Raji (cell line): ENCODE data around the gene ARMH4.

Experiments
- POLR2A ChIP-seq: IDR thresholded peaks from 2 replicates; pipeline ENCODE4 v1.6.1; 2011; ENCODE audit warnings: low read depth, low read length, control low read depth; ENCODE audit not compliant: insufficient read depth

The ARMH4 gene

DNA sequence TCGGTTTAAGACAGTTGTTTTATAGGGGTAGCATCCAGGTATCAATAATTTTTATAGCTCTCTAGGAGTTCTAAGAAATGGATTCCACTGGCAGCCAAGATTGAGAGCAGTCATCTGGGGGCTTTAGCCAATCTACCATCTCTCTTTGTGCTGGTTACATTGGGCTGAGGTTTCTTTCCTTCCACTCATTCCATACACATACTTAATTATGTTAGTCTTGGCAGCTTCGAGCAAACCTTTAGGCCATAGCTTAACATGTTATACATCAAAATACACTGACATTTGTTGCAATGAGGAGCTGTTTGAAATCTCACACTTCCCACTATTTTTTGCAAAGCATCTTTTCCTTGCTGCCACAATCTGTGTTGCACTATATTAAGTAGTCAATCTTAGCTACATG lies 63.1 kb downstream of the ARMH4 start:
- TF ChIP-seq POLR2A: no peak

DNA sequence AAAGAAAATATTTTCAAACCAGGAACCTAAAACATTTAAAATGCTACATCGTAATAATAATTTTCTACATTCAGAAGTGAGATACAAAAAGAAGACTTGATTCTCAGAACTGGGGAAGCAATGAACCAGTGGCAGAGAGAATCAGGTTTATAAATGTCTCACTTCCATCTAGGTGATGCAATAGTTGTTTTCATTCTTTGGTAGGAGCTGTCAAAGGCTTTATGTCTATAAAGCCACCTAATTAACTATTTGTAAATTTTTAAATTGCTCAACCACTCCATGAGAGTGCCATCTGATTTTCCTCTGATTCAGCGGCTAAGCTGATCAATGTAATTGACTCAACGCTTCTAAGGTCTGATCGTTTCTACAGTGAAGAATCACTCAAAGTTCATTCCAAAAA lies 66.1 kb downstream of the ARMH4 start:
- TF ChIP-seq POLR2A: no peak

GRCh38 chr14:58082491-58083098 lies 69.4 kb downstream of the ARMH4 start:
- no peak for TF ChIP-seq POLR2A

- no peak for TF ChIP-seq POLR2A
These were observed 70.0 kb downstream of the ARMH4 start for GRCh38 chr14:58082011-58082410.

DNA sequence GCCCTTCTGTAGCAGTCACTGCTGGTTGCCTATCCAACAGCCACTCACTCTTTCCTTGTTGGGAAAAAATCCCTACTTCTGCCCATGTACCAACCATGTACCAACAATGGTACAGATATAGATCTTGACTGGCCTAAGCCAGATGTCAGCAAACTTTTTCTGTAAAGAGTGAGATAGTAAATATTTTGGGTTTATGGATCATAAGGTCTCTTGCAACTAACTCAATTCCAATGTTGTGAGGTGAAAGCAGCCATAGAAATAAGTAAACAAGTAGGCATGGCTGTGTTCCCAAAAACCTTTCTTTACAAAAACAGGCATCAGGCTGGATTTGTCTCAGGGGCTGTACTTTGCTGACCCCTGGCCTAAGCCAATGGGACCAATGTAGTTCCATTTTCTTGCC lies 73.5 kb downstream of the ARMH4 start:
- TF ChIP-seq POLR2A: no peak

DNA sequence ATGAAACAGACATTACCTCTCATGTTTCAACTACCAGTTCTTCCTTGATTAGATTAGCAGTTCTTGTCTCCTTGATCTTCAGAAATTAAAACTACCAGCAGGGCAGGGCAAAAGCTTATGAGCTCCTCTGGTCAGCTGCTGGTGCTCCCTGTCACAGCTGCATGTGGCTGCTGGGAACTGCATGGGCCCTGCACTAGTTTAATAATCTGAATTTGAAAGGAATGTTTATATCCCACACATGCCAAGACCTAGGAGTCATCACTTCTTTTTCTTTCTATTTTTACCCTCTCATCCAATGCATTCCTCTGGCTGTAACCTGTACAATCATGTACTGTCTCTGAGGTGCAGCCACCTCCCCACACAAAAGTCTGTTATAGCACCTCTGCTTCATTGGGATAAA lies 73.9 kb downstream of the ARMH4 start:
- no peak for TF ChIP-seq POLR2A

- TF ChIP-seq POLR2A: no peak
These were observed 74.4 kb downstream of the ARMH4 start for GRCh38 chr14:58077621-58078020.

- TF ChIP-seq POLR2A: no peak
These were observed 78.5 kb downstream of the ARMH4 start for GRCh38 chr14:58073516-58073915.

DNA sequence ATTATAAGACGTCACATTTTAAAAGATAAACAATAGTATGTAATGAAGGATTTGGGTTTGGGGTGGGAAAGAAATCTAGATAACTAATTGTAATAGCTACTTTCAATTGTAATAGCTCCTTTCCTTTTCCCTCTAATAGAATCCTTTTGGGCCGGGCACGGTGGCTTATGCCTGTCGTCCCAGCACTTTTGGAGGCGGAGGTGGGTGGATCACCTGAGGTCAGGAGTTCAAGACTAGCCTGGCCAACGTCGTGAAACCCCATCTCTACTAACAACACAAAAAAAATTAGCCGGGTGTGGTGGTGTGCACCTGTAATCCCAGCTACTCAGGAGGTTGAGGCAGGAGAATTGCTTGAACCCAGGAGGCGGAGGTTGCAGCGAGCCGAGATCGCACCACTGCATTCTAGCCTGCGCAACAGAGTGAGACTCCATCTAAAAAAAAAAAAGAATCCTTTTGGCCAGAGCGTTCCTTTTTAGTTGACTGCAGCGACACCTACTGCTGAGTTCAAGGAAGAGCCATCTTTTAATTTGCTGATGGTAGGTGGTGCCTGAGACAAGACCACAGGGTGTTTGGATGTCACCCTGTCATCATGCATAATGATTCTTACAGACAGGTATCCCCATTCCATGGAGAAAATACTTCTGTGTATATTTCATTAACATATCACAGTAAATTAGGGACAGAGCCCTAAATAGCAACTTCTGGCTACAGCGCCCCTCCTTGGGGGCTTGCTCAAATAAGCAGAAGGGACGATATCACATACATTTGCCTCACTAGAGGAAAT lies 79.5 kb downstream of the ARMH4 start:
- no peak for TF ChIP-seq POLR2A

DNA sequence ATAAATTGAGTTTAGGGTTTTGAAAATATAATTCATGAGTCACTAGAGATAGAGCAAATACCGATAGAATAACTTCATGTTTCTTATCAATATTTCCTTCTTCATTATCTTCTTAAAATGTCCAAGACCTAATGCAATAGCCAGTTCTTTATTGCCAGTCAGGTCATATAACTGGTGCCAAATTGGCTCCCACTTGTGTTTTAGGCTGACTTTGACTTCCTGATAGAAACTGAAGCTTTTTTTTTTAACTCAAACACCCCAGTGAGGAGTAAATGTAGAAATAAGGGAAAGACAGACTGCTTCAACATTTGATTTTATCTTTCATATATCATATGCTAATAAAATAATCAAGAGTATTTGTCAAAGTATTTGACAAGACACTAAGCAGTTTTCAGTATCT lies 80.7 kb downstream of the ARMH4 start:
- no peak for TF ChIP-seq POLR2A

DNA sequence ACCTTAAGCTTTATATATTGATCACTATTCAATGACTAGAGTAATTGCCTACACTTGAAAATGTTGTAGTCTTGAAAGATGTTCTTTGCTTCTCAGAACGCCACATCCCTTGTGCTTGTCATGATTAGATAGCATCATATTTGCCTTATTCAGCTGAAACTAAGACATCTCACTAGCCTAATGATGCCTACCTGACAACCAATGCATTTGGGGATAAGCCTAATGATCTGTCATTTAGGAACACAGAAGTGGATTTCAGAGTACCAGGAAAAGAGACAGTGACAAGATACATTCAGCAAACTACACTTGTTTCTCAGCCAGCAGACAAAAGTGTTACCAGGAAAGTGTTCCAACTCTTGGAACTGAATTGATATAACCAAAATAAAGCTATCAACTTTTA lies 83.7 kb downstream of the ARMH4 start:
- no peak for TF ChIP-seq POLR2A

GRCh38 chr14:58066115-58066514 lies 85.9 kb downstream of the ARMH4 start:
- no peak for TF ChIP-seq POLR2A

GRCh38 chr14:58061581-58061980 lies 90.4 kb downstream of the ARMH4 start:
- TF ChIP-seq POLR2A: no peak

- no peak for TF ChIP-seq POLR2A
These were observed 91.1 kb downstream of the ARMH4 start for GRCh38 chr14:58060898-58061297.

DNA sequence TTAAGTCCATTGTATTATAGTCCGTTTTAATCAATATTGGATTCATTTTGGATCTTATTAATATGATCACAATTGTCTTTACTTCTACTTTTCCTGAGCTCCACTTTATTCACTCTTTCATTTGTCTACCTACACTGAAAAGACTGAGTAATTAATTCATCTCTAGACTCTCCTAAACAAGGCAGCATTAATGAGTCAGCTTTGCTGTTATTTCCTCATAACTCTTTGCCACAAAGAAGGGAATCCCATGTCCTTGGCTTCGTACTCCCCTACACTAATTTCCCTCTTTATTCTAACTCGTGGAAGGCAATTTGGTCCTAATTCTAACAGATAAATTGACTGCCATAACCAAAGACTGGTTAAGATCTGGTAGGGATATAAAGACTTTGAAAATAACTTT lies 91.9 kb downstream of the ARMH4 start:
- no peak for TF ChIP-seq POLR2A

GRCh38 chr14:58059126-58059525 lies 92.9 kb downstream of the ARMH4 start:
- TF ChIP-seq POLR2A: no peak

DNA sequence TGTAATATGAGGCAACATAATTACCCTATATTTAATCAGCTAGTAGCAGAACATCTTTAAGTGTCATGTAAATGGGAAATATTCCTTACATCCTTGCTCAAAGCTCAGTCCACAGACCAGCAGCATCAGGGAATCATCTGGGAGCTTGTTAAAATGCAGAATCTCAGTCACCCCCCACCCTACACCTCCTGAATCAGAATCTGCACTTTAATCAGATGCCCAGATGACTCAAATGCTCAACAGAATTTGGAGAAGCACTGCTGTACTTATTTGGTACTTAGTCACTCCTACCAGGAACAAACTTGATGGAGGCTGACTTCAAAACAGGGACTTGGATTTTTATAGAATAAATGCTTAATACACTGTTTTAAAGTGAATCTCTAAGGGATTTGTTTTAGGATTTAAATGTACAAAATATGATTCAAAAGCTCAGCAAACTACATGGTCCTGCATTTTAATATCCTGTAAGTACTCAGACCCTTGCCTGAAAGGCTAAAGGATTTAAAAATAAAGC lies 96.5 kb downstream of the ARMH4 start:
- TF ChIP-seq POLR2A: no peak

DNA sequence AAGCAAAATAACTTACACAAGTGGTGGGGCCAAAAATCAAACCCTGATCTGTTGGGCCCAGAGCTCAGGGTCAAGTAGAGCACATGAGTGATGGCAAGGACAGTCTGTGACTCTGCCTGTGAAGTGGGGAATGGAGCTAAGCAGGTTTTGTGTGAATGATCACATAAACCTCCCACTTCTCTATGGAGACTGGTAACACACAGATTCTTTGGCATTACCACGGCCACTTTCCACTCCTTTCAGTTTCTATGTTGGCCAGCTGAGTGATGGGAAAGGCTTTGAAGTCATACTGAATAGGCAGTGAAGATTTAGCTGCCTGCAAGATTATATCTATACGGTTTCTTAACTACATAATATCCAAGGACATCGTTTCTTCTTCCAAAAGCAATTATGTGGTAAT lies 97.9 kb downstream of the ARMH4 start:
- no peak for TF ChIP-seq POLR2A
